Spinal cord (tissue), 10 donors: Measurements from ENCODE around the gene DIP2A. TPM values are rescaled to one million over a fixed set of nuclear protein-coding genes. Genes with fewer than 3 reads are reported as not detected.
A peak's percentile ranks its signal among the peaks of the same experiment; 100 is the strongest.
"Not testable (repeated sequence)": the region's sequence is repeated elsewhere in the genome, so short reads cannot be mapped to it uniquely, and the experiment has no call there.

Experiments used
- DNase-seq, 6 donors: peaks; one replicate each; pipeline versions ENCODE4 v3.0.0 to v3.0.0-alpha.2; 2013 to 2015; ENCODE audit warnings: low spot score in 6 of 6, low read depth in 4 of 6
- H3K27ac ChIP-seq: one replicate; pipeline ENCODE4 v1.5.1; 2013; ENCODE audit warnings: low read depth, low read length, control low read depth
- H3K27me3 ChIP-seq: one replicate; pipeline ENCODE4 v1.6.1; 2013; ENCODE audit warnings: low read length; ENCODE audit not compliant: control insufficient read depth, insufficient read depth
- H3K36me3 ChIP-seq: one replicate; pipeline ENCODE4 v1.6.1; 2013; ENCODE audit warnings: low read length; ENCODE audit not compliant: control insufficient read depth, insufficient read depth
- H3K4me1 ChIP-seq: one replicate; pipeline ENCODE4 v1.6.1; 2013; ENCODE audit warnings: low read length; ENCODE audit not compliant: control insufficient read depth, insufficient read depth
- H3K4me3 ChIP-seq: one replicate; pipeline ENCODE4 v1.5.1; 2013; ENCODE audit warnings: low read depth, low read length, control low read depth
- H3K9me3 ChIP-seq: one replicate; pipeline ENCODE4 v1.6.1; 2013; ENCODE audit warnings: low read length; ENCODE audit not compliant: control insufficient read depth, insufficient read depth
- WGBS: methylation state at CpG from one replicate; pipeline ENCODE4 v1.1.5; 2013; ENCODE audit warnings: missing lambda C conversion rate; ENCODE audit not compliant: insufficient coverage; 5-methylcytosine and 5-hydroxymethylcytosine counted together
- polyA plus RNA-seq, 2 donors: library from polyadenylated mRNA; unstranded; fragments of 120-200 nt; gene quantifications; one replicate each; pipeline ENCODE4 v1.2.1, GENCODE V29; 2013; ENCODE audit not compliant: insufficient read length in 2 of 2
- total RNA-seq, 2 donors: library from RNA; depleted of rRNA in 1 of 2; stranded (reverse); fragments of 120-200 nt in 1 of 2; fragments of >200 nt in 1 of 2; gene quantifications; one replicate each; pipeline versions ENCODE4 v1.2.3 to v1.2.4, GENCODE V29; 2013 to 2014
- donor health status: healthy.

Gene DIP2A
- total and polyA plus RNA-seq, 4 donors = 41.2 to 69.6 (median 43.2) TPM

GRCh38 chr21:46504666-46505065, 46.0 kb downstream of the DIP2A start:
- peak in 1 of 6 donors; percentile 60 for DNase-seq
- WGBS = 70% methylated on average over 3 of the region's 5 CpGs

GRCh38 chr21:46507562-46507961, 48.9 kb downstream of the DIP2A start:
- Histone ChIP-seq H3K27me3 (no peaks in the 10 kb centered on the region), H3K4me1 (no peaks in the 10 kb centered on the region), H3K9me3 (no peaks in the 10 kb centered on the region), H3K36me3 (peaks cover 51% of the 10 kb centered on the region), H3K27ac (no peak overlapping the region), H3K4me3 (no peak overlapping the region)
- no peak for DNase-seq
- WGBS = 89% methylated on average over 2 of the region's 4 CpGs

More at GRCh38 chr21:46504666-46505065, 46.0 kb downstream of the DIP2A start:
- Histone ChIP-seq H3K4me1 (no peaks in the 10 kb centered on the region), H3K27ac (no peak overlapping the region), H3K27me3 (no peaks in the 10 kb centered on the region), H3K4me3 (no peak overlapping the region), H3K36me3 (peaks cover 28% of the 10 kb centered on the region), H3K9me3 (no peaks in the 10 kb centered on the region)

GRCh38 chr21:46509741-46510502, 51.2 kb downstream of the DIP2A start:
- peaks cover 51% of the 10 kb centered on the region for H3K36me3 ChIP-seq
- no peak for DNase-seq
- peaks cover under 1% of the 10 kb centered on the region for H3K4me1 ChIP-seq
- H3K4me3 ChIP-seq = no peak overlapping the region
- no peaks in the 10 kb centered on the region for H3K9me3 ChIP-seq
- H3K27me3 ChIP-seq = no peaks in the 10 kb centered on the region
- H3K27ac ChIP-seq = no peak overlapping the region
- whole genome bisulfite sequencing = 82% methylated on average over 7 of the region's 11 CpGs

- DNase-seq = peak in 5 of 6 donors; percentile 17 to 65 (median 39)
- H3K9me3 ChIP-seq = no peaks in the 10 kb centered on the region
- WGBS = 25% methylated on average over 1 of the region's 2 CpGs
- H3K27me3 ChIP-seq = no peaks in the 10 kb centered on the region
- peaks cover 34% of the 10 kb centered on the region for H3K36me3 ChIP-seq
- no peak overlapping the region for H3K27ac ChIP-seq
- H3K4me3 ChIP-seq = no peak overlapping the region
- H3K4me1 ChIP-seq = peaks cover 8% of the 10 kb centered on the region
Measured at GRCh38 chr21:46515109-46515508, 56.4 kb downstream of the DIP2A start.

- no peak for DNase-seq
- peaks cover 29% of the 10 kb centered on the region for H3K36me3 ChIP-seq
- no peak overlapping the region for H3K4me3 ChIP-seq
- WGBS = no CpG with 5 or more reads among the region's 2 CpGs
- H3K9me3 ChIP-seq = no peaks in the 10 kb centered on the region
- H3K4me1 ChIP-seq = peaks cover 8% of the 10 kb centered on the region
- H3K27ac ChIP-seq = no peak overlapping the region
- H3K27me3 ChIP-seq = no peaks in the 10 kb centered on the region
Measured at GRCh38 chr21:46516068-46516467, 57.4 kb downstream of the DIP2A start.

- peaks cover 8% of the 10 kb centered on the region for H3K4me1 ChIP-seq
- DNase-seq = peak in 1 of 6 donors; percentile 6
- H3K4me3 ChIP-seq = no peak overlapping the region
- peaks cover 18% of the 10 kb centered on the region for H3K36me3 ChIP-seq
- H3K27ac ChIP-seq = no peak overlapping the region
- 58% methylated on average over 6 of the region's 6 CpGs for WGBS
- H3K9me3 ChIP-seq = no peaks in the 10 kb centered on the region
- no peaks in the 10 kb centered on the region for H3K27me3 ChIP-seq
Measured at GRCh38 chr21:46517361-46517760, 58.7 kb downstream of the DIP2A start.

- H3K36me3 ChIP-seq = peaks cover 13% of the 10 kb centered on the region
- H3K4me3 ChIP-seq = no peak overlapping the region
- no peak for DNase-seq
- no peaks in the 10 kb centered on the region for H3K9me3 ChIP-seq
- peaks cover 8% of the 10 kb centered on the region for H3K4me1 ChIP-seq
- 17% methylated on average over 1 of the region's 4 CpGs for WGBS
- H3K27ac ChIP-seq = no peak overlapping the region
- no peaks in the 10 kb centered on the region for H3K27me3 ChIP-seq
Measured at GRCh38 chr21:46518983-46519583, 60.4 kb downstream of the DIP2A start.

GRCh38 chr21:46527393-46527792, 68.7 kb downstream of the DIP2A start:
- not testable (repeated sequence) for H3K27ac ChIP-seq, H3K27me3 ChIP-seq, H3K4me1 ChIP-seq, H3K9me3 ChIP-seq, H3K4me3 ChIP-seq, H3K36me3 ChIP-seq, DNase-seq
- WGBS = 97% methylated on average over 6 of the region's 8 CpGs

- Histone ChIP-seq H3K9me3 (no peaks in the 10 kb centered on the region), H3K27me3 (no peaks in the 10 kb centered on the region), H3K27ac (no peak overlapping the region), H3K4me3 (no peak overlapping the region), H3K4me1 (no peaks in the 10 kb centered on the region), H3K36me3 (no peaks in the 10 kb centered on the region)
- 48% methylated on average over 2 of the region's 4 CpGs for WGBS
- DNase-seq = no peak
Measured at GRCh38 chr21:46527801-46528200, 69.1 kb downstream of the DIP2A start.

- Histone ChIP-seq H3K27me3 (no peaks in the 10 kb centered on the region), H3K36me3 (peaks cover 20% of the 10 kb centered on the region), H3K4me1 (no peaks in the 10 kb centered on the region), H3K4me3 (no peak overlapping the region), H3K9me3 (no peaks in the 10 kb centered on the region), H3K27ac (no peak overlapping the region)
- WGBS = 98% methylated on average over 3 of the region's 7 CpGs
- no peak for DNase-seq
Measured at GRCh38 chr21:46532080-46532479, 73.4 kb downstream of the DIP2A start.
